IMR-90 (cell line): ENCODE data around the gene COL7A1.

Experiments
- BHLHE40 ChIP-seq: fragments of 150-350 bp; IDR thresholded peaks from 2 replicates; pipeline ENCODE4 v1.6.1; 2016; ENCODE audit warnings: mild to moderate bottlenecking, low read depth, low read length
- MAZ ChIP-seq: IDR thresholded peaks from 2 replicates; pipeline ENCODE4 v1.6.1; 2012; ENCODE audit warnings: low read depth, mild to moderate bottlenecking, low read length, improper control_type of control experiment, moderate library complexity, borderline replicate concordance
- TF ChIP-seq, protein P1 (sequence below): conservative IDR thresholded peaks from 2 replicates; pipeline ENCODE4 v1.5.1; 2012; ENCODE audit warnings: mild to moderate bottlenecking, low read depth, low read length, improper control_type of control experiment
- TF ChIP-seq, protein P2 (sequence below): fragments of 150-350 bp; IDR thresholded peaks from 2 replicates; pipeline ENCODE4 v1.6.1; 2017; ENCODE audit warnings: mild to moderate bottlenecking, antibody characterized with exemption, low read length, low read depth

DNA sequence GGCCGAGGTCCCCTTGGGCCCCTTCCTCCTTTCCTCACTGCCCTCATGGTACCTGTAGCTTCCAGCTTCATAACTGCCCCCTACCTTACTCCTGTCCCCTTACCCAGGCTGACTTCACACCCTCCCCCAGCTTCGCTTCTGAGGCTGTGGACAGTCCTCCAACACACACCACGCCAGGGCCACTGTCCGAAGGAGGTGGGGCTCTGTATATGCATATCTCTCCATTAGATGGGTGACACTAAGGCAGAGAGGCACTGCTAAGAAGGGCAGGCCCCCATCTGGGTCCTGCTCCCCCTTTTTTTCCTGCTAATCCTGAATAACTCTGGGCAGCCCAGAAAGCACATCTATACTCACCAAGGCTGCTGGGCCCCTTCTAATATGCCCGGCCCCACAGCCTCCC, 1.0 kb upstream of the COL7A1 start:
- TF ChIP-seq, protein P1, sequence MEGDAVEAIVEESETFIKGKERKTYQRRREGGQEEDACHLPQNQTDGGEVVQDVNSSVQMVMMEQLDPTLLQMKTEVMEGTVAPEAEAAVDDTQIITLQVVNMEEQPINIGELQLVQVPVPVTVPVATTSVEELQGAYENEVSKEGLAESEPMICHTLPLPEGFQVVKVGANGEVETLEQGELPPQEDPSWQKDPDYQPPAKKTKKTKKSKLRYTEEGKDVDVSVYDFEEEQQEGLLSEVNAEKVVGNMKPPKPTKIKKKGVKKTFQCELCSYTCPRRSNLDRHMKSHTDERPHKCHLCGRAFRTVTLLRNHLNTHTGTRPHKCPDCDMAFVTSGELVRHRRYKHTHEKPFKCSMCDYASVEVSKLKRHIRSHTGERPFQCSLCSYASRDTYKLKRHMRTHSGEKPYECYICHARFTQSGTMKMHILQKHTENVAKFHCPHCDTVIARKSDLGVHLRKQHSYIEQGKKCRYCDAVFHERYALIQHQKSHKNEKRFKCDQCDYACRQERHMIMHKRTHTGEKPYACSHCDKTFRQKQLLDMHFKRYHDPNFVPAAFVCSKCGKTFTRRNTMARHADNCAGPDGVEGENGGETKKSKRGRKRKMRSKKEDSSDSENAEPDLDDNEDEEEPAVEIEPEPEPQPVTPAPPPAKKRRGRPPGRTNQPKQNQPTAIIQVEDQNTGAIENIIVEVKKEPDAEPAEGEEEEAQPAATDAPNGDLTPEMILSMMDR = no peak
- no peak for TF ChIP-seq BHLHE40
- TF ChIP-seq MAZ = no peak
- TF ChIP-seq, protein P2, sequence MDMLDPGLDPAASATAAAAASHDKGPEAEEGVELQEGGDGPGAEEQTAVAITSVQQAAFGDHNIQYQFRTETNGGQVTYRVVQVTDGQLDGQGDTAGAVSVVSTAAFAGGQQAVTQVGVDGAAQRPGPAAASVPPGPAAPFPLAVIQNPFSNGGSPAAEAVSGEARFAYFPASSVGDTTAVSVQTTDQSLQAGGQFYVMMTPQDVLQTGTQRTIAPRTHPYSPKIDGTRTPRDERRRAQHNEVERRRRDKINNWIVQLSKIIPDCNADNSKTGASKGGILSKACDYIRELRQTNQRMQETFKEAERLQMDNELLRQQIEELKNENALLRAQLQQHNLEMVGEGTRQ = no peak
